ENCODE results near the gene UTS2R. TPM values are rescaled to one million over a fixed set of nuclear protein-coding genes. Genes with fewer than 3 reads are reported as not detected.
"Not testable (repeated sequence)": the region's sequence is repeated elsewhere in the genome, so short reads cannot be mapped to it uniquely, and the experiment has no call there.

Gene UTS2R
- total RNA-seq, 1 donor from 2014 or later, result 6.5 TPM

DNA sequence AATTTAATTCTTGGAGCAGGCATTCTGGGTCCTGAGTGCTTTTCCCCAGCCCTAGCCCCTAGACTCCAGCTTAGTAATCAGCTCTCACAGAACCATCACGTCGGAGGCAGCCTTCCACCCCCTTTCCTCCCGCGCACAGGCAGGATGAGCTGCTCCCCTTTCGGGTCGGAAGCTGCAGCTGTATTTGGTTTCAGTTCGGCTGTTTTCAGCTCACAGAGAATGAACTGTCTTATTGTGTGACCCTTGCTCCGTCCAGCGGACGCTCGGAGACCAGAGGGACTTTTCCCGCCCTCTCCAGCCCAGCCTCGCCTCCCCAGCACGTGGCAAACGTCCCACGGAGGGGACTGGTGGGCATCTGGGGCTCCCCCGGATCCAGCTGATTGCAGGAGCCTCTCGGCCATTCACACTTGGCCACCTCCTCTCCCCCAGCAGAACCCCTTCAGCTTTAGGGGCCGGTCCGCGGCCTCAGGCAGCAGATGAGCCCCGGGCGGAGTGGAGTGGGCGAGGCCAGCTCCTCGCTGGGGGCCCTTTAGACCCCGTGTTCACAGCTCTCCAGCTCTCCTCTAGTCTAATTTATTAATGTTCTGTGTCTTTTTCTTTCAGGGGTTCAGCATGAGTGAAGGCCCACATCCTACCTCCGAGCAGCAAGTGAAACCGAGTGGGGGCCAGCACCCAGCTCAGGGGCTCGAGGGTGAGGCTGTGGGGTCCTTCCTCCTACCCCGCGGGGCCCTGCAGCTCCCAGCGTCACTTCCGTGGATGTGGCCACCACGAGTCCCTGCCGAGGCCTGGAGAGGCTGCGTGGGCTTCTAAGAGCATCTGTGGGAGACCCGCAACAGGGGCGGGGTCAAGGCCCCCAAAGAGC, 863 bp upstream of the UTS2R start:
- DNase-seq (ENCODE audit: low spot score in 2 of 2, unreplicated experiment in 2 of 2), result no peak
- Mint-ChIP-seq H3K4me1 (peaks cover 37% of the 10 kb centered on the region), H3K9me3 (no peaks in the 10 kb centered on the region), H3K27ac (no peak overlapping the region), H3K36me3 (no peaks in the 10 kb centered on the region), H3K4me3 (peak overlapping the region; percentile 53), H3K27me3 (ENCODE audit: low read depth) (peaks cover 10% of the 10 kb centered on the region)
- TF ChIP-seq, protein P1, sequence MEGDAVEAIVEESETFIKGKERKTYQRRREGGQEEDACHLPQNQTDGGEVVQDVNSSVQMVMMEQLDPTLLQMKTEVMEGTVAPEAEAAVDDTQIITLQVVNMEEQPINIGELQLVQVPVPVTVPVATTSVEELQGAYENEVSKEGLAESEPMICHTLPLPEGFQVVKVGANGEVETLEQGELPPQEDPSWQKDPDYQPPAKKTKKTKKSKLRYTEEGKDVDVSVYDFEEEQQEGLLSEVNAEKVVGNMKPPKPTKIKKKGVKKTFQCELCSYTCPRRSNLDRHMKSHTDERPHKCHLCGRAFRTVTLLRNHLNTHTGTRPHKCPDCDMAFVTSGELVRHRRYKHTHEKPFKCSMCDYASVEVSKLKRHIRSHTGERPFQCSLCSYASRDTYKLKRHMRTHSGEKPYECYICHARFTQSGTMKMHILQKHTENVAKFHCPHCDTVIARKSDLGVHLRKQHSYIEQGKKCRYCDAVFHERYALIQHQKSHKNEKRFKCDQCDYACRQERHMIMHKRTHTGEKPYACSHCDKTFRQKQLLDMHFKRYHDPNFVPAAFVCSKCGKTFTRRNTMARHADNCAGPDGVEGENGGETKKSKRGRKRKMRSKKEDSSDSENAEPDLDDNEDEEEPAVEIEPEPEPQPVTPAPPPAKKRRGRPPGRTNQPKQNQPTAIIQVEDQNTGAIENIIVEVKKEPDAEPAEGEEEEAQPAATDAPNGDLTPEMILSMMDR (IDR thresholded peaks at IDR 0.05; ENCODE audit: unreplicated experiment), result no peak

DNA sequence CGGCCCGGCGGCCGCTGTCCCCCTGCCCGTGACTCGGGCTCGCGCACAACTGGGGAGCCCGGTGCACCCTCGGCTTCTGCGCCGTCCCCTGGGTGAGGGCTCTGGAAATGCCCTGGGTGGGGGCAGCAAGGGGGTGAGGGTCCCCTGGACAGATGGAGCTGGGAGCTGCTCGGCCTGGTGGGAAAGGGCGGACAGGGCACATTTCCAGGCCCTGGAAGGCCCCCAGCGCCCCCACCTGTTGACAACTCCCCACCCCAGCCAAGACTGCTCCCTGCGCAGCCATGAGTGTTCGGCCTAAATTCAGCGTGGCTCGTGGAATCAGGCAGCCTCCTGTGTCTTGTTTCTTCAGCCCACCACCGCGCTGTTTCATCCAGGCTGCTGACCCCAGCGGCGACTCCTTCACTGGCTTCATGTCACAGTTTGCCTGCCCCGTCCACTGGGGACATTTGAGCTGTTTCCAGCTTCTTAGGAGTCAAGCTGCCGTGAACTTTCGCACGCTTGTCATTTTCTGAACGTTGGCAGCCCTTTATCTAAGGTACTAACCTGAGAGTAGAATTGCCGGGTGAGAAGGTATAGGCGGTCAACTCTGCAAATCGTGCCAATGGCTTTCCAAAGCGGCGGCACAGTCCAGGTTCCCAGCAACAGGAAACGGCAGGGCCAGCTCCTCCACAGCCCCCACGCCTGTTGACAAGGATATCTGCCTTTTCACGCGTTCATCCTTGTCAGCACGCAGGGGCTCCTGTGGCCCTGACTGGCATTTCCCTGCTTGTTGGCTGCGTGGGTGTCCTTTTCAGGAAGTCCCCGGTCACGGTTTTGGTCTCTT, 895 bp downstream of the UTS2R start:
- TF ChIP-seq, protein P1 (IDR thresholded peaks at IDR 0.05; ENCODE audit: unreplicated experiment), result no peak
- Mint-ChIP-seq H3K9me3 (no peaks in the 10 kb centered on the region), H3K27ac (peak overlapping the region; percentile 25), H3K4me1 (peaks cover 28% of the 10 kb centered on the region), H3K36me3 (no peaks in the 10 kb centered on the region), H3K27me3 (ENCODE audit: low read depth) (peaks cover 10% of the 10 kb centered on the region), H3K4me3 (peak overlapping the region; percentile 63)
- no peak for DNase-seq (ENCODE audit: low spot score in 2 of 2, unreplicated experiment in 2 of 2)

DNA sequence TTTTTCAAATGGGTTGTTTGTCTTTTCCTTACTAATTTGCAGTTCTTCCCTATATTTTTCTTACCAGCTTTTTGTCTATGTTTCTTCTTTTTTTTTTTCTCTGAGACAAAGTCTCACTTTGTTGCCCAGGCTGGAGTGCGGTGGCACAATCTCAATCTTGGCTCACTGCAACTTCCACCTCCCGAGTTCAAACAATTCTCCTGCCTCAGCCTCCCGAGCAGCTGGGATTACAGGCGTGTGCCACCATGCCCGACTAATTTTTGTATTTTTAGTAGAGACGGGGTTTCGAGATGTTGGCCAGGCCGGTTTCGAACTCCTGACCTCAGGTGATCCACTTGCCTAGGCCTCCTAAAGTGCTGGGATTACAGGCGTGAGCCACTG, 1.5 kb downstream of the UTS2R start:
- peak overlapping the region; percentile 63 for H3K4me3 Mint-ChIP-seq
- not testable (repeated sequence) for H3K36me3 Mint-ChIP-seq; DNase-seq (ENCODE audit: low spot score in 2 of 2, unreplicated experiment in 2 of 2); H3K9me3 Mint-ChIP-seq
- H3K27me3 Mint-ChIP-seq (ENCODE audit: low read depth), result peaks cover 10% of the 10 kb centered on the region
- H3K27ac Mint-ChIP-seq, result peak overlapping the region; percentile 13
- peaks cover 22% of the 10 kb centered on the region for H3K4me1 Mint-ChIP-seq

DNA sequence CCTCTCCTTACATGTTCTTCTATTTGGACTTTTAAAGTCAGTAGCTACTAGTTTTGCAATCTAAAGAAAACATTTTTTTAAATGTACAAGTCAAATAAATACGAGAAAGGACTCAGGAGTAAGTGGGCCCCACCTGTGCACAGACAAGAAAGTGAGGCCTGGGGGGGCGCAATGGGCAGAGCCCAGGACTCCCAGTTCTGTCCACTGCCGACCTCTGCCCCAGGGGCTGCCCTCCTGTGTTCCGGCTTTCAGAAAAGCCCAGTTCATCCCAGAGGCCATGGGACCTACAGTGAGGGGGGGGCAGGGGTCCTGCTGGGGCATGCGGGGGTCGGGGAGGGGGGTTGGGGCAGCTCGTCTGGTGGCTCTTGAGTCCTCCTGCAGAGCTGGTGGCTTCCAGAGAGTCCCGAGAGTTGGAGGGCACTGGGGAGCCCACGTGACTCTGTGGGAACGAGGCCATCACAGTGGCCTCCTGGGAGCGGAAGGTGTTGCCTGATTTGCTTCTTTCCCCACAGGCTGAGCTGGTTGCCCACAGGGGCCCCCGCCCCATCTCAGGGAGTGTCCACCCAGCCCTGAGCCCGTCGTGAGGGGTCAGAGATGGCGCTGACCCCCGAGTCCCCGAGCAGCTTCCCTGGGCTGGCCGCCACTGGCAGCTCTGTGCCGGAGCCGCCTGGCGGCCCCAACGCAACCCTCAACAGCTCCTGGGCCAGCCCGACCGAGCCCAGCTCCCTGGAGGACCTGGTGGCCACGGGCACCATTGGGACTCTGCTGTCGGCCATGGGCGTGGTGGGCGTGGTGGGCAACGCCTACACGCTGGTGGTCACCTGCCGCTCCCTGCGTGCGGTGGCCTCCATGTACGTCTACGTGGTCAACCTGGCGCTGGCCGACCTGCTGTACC, 2.4 kb downstream of the UTS2R start:
- Mint-ChIP-seq H3K4me1 (peaks cover 20% of the 10 kb centered on the region), H3K36me3 (no peaks in the 10 kb centered on the region), H3K9me3 (no peaks in the 10 kb centered on the region), H3K27ac (no peak overlapping the region), H3K27me3 (ENCODE audit: low read depth) (peaks cover 13% of the 10 kb centered on the region), H3K4me3 (no peak overlapping the region)
- no peak for DNase-seq (ENCODE audit: low spot score in 2 of 2, unreplicated experiment in 2 of 2)
- TF ChIP-seq, protein P1 (IDR thresholded peaks at IDR 0.05; ENCODE audit: unreplicated experiment), result no peak

DNA sequence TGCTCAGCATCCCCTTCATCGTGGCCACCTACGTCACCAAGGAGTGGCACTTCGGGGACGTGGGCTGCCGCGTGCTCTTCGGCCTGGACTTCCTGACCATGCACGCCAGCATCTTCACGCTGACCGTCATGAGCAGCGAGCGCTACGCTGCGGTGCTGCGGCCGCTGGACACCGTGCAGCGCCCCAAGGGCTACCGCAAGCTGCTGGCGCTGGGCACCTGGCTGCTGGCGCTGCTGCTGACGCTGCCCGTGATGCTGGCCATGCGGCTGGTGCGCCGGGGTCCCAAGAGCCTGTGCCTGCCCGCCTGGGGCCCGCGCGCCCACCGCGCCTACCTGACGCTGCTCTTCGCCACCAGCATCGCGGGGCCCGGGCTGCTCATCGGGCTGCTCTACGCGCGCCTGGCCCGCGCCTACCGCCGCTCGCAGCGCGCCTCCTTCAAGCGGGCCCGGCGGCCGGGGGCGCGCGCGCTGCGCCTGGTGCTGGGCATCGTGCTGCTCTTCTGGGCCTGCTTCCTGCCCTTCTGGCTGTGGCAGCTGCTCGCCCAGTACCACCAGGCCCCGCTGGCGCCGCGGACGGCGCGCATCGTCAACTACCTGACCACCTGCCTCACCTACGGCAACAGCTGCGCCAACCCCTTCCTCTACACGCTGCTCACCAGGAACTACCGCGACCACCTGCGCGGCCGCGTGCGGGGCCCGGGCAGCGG, 3.2 kb downstream of the UTS2R start:
- Mint-ChIP-seq H3K27ac (no peak overlapping the region), H3K9me3 (no peaks in the 10 kb centered on the region), H3K36me3 (no peaks in the 10 kb centered on the region), H3K4me1 (peaks cover 20% of the 10 kb centered on the region), H3K27me3 (ENCODE audit: low read depth) (peaks cover 14% of the 10 kb centered on the region), H3K4me3 (no peak overlapping the region)
- no peak for DNase-seq (ENCODE audit: low spot score in 2 of 2, unreplicated experiment in 2 of 2)
- TF ChIP-seq, protein P1 (IDR thresholded peaks at IDR 0.05; ENCODE audit: unreplicated experiment), result no peak
